GM23338 (cell line): Measurements from ENCODE around the gene CD72. TPM values are rescaled to one million over a fixed set of nuclear protein-coding genes. Genes with fewer than 3 reads are reported as not detected.

Source experiments
- ATAC-seq: fragments of 200-7000 bp; cut with Tn5 transposase; 3 replicates; pipeline ENCODE4 v1.9.1; 2020
- DNase-seq: peaks from one replicate; pipeline ENCODE4 v3.0.0-alpha.2; 2015; ENCODE audit warnings: low spot score
- H2AFZ ChIP-seq: fragments of 200-600 bp; sonication (generic); 2 replicates; pipeline ENCODE4 v1.8.0; 2016; ENCODE audit warnings: antibody characterized with exemption, mild to moderate bottlenecking, moderate library complexity
- H3F3A ChIP-seq: fragments of 200-600 bp; sonication (generic); replicated peaks from 2 replicates; pipeline ENCODE4 v1.8.0; 2017; ENCODE audit warnings: antibody characterized with exemption, mixed run types, low read depth
- H3K27ac ChIP-seq: fragments of 200-600 bp; sonication (generic); 2 replicates; pipeline ENCODE4 v1.6.1; 2016; ENCODE audit warnings: low read depth
- H3K27me3 ChIP-seq: fragments of 200-600 bp; sonication (generic); 2 replicates; pipeline ENCODE4 v1.8.0; 2016; ENCODE audit warnings: mild to moderate bottlenecking, mixed run types, moderate library complexity; ENCODE audit not compliant: insufficient read depth
- H3K36me3 ChIP-seq: fragments of 200-600 bp; sonication (generic); 2 replicates; pipeline ENCODE4 v1.8.0; 2016; ENCODE audit warnings: mild to moderate bottlenecking; ENCODE audit not compliant: insufficient read depth
- H3K4me1 ChIP-seq: fragments of 200-600 bp; sonication (generic); 2 replicates; pipeline ENCODE4 v1.8.0; 2016; ENCODE audit warnings: mild to moderate bottlenecking, moderate library complexity; ENCODE audit not compliant: insufficient read depth
- H3K4me2 ChIP-seq: fragments of 200-600 bp; sonication (generic); 2 replicates; pipeline ENCODE4 v1.7.1; 2017; ENCODE audit warnings: mixed run types
- H3K4me3 ChIP-seq: fragments of 200-600 bp; sonication (generic); 2 replicates; pipeline ENCODE4 v1.6.1; 2016; ENCODE audit warnings: mixed run types
- H3K79me2 ChIP-seq: fragments of 200-600 bp; sonication (generic); replicated peaks from 2 replicates; pipeline ENCODE4 v1.8.0; 2017; ENCODE audit warnings: mild to moderate bottlenecking; ENCODE audit not compliant: insufficient read depth
- H3K9me2 ChIP-seq: fragments of 200-600 bp; sonication (generic); 2 replicates; pipeline ENCODE4 v1.8.0; 2017; ENCODE audit not compliant: insufficient read depth
- H4K20me1 ChIP-seq: fragments of 200-600 bp; sonication (generic); replicated peaks from 2 replicates; pipeline ENCODE4 v1.8.0; 2017; ENCODE audit warnings: mild to moderate bottlenecking; ENCODE audit not compliant: insufficient read depth
- H3K27ac Mint-ChIP-seq: 2 replicates; pipeline ENCODE4 v1.8.0; 2020; ENCODE audit warnings: inconsistent platforms, mild to moderate bottlenecking, moderate library complexity, mixed read lengths
- H3K27me3 Mint-ChIP-seq: 3 replicates; pipeline ENCODE4 v1.8.0; 2022; ENCODE audit warnings: low read depth, mild to moderate bottlenecking, moderate library complexity, mixed read lengths, inconsistent platforms; ENCODE audit not compliant: insufficient read depth, poor library complexity
- H3K36me3 Mint-ChIP-seq: 3 replicates; pipeline ENCODE4 v1.8.0; 2021; ENCODE audit warnings: low read depth, mild to moderate bottlenecking, inconsistent platforms, moderate library complexity, mixed read lengths
- H3K4me1 Mint-ChIP-seq: 3 replicates; pipeline ENCODE4 v1.8.0; 2020; ENCODE audit warnings: mild to moderate bottlenecking, inconsistent platforms, mixed read lengths
- H3K4me3 Mint-ChIP-seq: 3 replicates; pipeline ENCODE4 v1.8.0; 2021; ENCODE audit warnings: moderate library complexity, mild to moderate bottlenecking, inconsistent platforms, mixed read lengths
- H3K9me3 Mint-ChIP-seq: 3 replicates; pipeline ENCODE4 v1.8.0; 2020; ENCODE audit warnings: moderate library complexity, mild to moderate bottlenecking, inconsistent platforms, mixed read lengths
- CREB1 ChIP-seq: fragments of 250-450 bp; sonication (Bioruptor Pico); IDR thresholded peaks from 2 replicates; pipeline ENCODE4 v1.5.0; 2020; ENCODE audit warnings: low read depth, mild to moderate bottlenecking, moderate library complexity
- ETS1 ChIP-seq: IDR thresholded peaks from 2 replicates; pipeline ENCODE4 v1.6.1; 2016; ENCODE audit warnings: antibody characterized with exemption
- EZH2 ChIP-seq: fragments of 200-600 bp; sonication (generic); IDR thresholded peaks from one replicate; pipeline ENCODE4 v1.8.0; 2017; ENCODE audit warnings: antibody characterized with exemption, mild to moderate bottlenecking, low read depth; ENCODE audit not compliant: unreplicated experiment
- EZH2phosphoT487 ChIP-seq: fragments of 200-600 bp; sonication (generic); IDR thresholded peaks from one replicate; pipeline ENCODE4 v1.8.1; 2018; ENCODE audit warnings: antibody characterized with exemption; ENCODE audit not compliant: unreplicated experiment
- JUNB ChIP-seq: IDR thresholded peaks from one replicate; pipeline ENCODE4 v1.6.1; 2016; ENCODE audit warnings: antibody characterized with exemption; ENCODE audit not compliant: unreplicated experiment
- NANOG ChIP-seq: IDR thresholded peaks from 2 replicates; pipeline ENCODE4 v1.6.1; 2016; ENCODE audit warnings: antibody characterized with exemption, borderline replicate concordance
- POLR2AphosphoS5 ChIP-seq: IDR thresholded peaks from 2 replicates; pipeline ENCODE4 v1.6.1; 2016; ENCODE audit warnings: antibody characterized with exemption, low read depth
- STAT1 ChIP-seq: IDR thresholded peaks from one replicate; pipeline ENCODE4 v1.6.1; 2016; ENCODE audit warnings: antibody characterized with exemption; ENCODE audit not compliant: unreplicated experiment
- ZNF114 ChIP-seq: fragments of 250-450 bp; sonication (Bioruptor Pico); IDR thresholded peaks from 2 replicates; pipeline ENCODE4 v1.5.0; 2020; ENCODE audit warnings: mild to moderate bottlenecking, moderate library complexity
- ZNF331 ChIP-seq: fragments of 250-450 bp; sonication (Bioruptor Pico); IDR thresholded peaks from 2 replicates; pipeline ENCODE4 v1.5.0; 2020; ENCODE audit warnings: low read depth, mild to moderate bottlenecking, moderate library complexity
- ZNF462 ChIP-seq: fragments of 250-450 bp; sonication (Bioruptor Pico); IDR thresholded peaks from 2 replicates; pipeline ENCODE4 v1.5.0; 2020; ENCODE audit warnings: mild to moderate bottlenecking, moderate library complexity
- polyA plus RNA-seq: library from polyadenylated mRNA; unstranded; fragments of >200 nt; fragmentation: Nextera tagmentation; extraction: Ambion mirVana; gene quantifications from 2 replicates; pipeline ENCODE4 v1.2.1, GENCODE V29; 2016
- total RNA-seq: library from RNA; depleted of rRNA; stranded (reverse); fragments of >200 nt; shearing (Covaris generic); gene quantifications from 2 replicates; pipeline ENCODE4 v1.2.3, GENCODE V29; 2014
- TF ChIP-seq, protein P1 (sequence below), 2 experiments: fragments of 200-600 bp in 1 of 2; sonication (generic) in 1 of 2; conservative IDR thresholded peaks; 2 replicates each; pipeline versions ENCODE4 v1.5.1 to v1.6.1; 2016 to 2017; ENCODE audit warnings: antibody characterized with exemption in 2 of 2, low read depth in 2 of 2, mild to moderate bottlenecking in 2 of 2, moderate library complexity in 1 of 2
- TF ChIP-seq, protein P2 (sequence below): IDR thresholded peaks from one replicate; pipeline ENCODE4 v1.6.1; 2018; ENCODE audit warnings: antibody characterized with exemption; ENCODE audit not compliant: unreplicated experiment

The CD72 gene
- total and polyA plus RNA-seq, 2 experiments from 2014 or later, result 4.7 to 4.8 TPM

DNA sequence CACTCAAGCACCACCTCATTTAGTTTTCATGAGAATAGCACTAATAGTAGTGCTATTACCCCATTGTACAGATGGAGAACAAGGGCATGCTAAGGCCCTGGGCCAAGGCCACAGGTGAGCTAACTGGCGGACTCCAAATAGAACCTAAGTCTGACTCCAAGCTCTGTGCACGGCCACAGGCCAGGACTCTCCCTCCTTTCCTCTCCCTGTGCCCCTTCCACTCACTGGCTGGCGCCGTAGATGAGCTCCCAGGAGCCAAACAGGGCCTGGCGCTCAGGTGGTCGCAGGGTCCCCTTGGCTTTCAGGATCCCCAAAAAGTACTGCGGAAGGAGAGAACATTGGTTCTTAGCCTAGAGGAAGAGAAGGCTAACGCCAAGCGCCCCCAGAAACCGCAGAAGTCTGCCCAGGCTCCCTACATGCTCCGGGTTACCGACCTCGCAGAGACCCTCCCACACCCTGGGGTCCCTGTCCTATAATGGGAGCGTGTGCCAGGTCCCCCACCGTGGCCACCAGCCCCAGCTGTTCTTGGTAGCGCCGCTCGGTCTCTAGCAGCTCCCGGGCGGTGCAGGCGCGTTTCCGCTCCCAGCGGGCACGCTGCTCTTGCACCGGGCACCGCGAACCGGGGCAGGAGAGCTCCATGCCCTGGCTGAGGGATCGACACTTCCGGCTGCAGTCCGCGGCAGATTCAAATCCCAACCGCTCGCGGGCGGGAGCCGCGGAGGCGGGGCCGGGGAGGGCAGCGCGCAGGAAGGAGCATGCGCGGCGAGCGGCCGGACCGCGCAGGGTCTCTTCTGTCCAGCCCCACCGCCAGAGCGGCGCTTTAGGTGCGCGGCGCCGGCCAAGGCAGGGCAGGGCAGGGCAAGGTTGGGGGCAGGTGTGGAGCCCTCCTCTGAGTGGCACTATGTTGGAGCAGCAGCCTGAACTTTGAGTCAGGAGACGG, 46.6 kb upstream of the CD72 start, which contains the start of gene ARHGEF39:
Gene ARHGEF39 (minus strand): TSS at position 665 of the 940 bp plus-strand sequence. CDS start 26 bp downstream, at position 639.
- ATAC-seq (peak; percentile 97), DNase-seq (peak; percentile 97)
- peaks cover 8% of the 10 kb centered on the region; the same call in 1 of the 2 replicates for H3K79me2 ChIP-seq
- Mint-ChIP-seq H3K36me3 (peaks cover 35% of the 10 kb centered on the region), H3K4me1 (peaks cover 37% of the 10 kb centered on the region), H3K9me3 (no peaks in the 10 kb centered on the region; the same call in 2 of the 3 replicates), H3K27ac (peak within 1 kb of the TSS; percentile 75), H3K27me3 (peaks cover 15% of the 10 kb centered on the region), H3K4me3 (peak within 1 kb of the TSS; percentile 81)
- peak within 1 kb of the TSS; percentile 97 for H2AFZ ChIP-seq
- peak within 1 kb of the TSS; percentile 79; the same call in 1 of the 2 replicates for H3K27ac ChIP-seq
- H3K4me1 ChIP-seq, result peaks cover 15% of the 10 kb centered on the region
- H3K27me3 ChIP-seq, result no peaks in the 10 kb centered on the region
- no peak for TF ChIP-seq STAT1
- TF ChIP-seq NANOG, result no peak
- TF ChIP-seq CREB1 (CRISPR knock-in tag), result no peak
- TF ChIP-seq EZH2, result no peak
- TF ChIP-seq ZNF462 (CRISPR knock-in tag), result no peak
- peak; percentile 69; the same call in 1 of the 2 replicates for TF ChIP-seq ETS1
- TF ChIP-seq, protein P1, sequence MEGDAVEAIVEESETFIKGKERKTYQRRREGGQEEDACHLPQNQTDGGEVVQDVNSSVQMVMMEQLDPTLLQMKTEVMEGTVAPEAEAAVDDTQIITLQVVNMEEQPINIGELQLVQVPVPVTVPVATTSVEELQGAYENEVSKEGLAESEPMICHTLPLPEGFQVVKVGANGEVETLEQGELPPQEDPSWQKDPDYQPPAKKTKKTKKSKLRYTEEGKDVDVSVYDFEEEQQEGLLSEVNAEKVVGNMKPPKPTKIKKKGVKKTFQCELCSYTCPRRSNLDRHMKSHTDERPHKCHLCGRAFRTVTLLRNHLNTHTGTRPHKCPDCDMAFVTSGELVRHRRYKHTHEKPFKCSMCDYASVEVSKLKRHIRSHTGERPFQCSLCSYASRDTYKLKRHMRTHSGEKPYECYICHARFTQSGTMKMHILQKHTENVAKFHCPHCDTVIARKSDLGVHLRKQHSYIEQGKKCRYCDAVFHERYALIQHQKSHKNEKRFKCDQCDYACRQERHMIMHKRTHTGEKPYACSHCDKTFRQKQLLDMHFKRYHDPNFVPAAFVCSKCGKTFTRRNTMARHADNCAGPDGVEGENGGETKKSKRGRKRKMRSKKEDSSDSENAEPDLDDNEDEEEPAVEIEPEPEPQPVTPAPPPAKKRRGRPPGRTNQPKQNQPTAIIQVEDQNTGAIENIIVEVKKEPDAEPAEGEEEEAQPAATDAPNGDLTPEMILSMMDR (conservative IDR thresholded peaks at IDR 0.05; ENCODE audit: low read depth in 2 of 2), result peak; percentile 34 to 79
- no peak for TF ChIP-seq ZNF331 (CRISPR knock-in tag)
- TF ChIP-seq POLR2AphosphoS5, result peak; percentile 97
- no peak for TF ChIP-seq JUNB
- TF ChIP-seq, protein P2, sequence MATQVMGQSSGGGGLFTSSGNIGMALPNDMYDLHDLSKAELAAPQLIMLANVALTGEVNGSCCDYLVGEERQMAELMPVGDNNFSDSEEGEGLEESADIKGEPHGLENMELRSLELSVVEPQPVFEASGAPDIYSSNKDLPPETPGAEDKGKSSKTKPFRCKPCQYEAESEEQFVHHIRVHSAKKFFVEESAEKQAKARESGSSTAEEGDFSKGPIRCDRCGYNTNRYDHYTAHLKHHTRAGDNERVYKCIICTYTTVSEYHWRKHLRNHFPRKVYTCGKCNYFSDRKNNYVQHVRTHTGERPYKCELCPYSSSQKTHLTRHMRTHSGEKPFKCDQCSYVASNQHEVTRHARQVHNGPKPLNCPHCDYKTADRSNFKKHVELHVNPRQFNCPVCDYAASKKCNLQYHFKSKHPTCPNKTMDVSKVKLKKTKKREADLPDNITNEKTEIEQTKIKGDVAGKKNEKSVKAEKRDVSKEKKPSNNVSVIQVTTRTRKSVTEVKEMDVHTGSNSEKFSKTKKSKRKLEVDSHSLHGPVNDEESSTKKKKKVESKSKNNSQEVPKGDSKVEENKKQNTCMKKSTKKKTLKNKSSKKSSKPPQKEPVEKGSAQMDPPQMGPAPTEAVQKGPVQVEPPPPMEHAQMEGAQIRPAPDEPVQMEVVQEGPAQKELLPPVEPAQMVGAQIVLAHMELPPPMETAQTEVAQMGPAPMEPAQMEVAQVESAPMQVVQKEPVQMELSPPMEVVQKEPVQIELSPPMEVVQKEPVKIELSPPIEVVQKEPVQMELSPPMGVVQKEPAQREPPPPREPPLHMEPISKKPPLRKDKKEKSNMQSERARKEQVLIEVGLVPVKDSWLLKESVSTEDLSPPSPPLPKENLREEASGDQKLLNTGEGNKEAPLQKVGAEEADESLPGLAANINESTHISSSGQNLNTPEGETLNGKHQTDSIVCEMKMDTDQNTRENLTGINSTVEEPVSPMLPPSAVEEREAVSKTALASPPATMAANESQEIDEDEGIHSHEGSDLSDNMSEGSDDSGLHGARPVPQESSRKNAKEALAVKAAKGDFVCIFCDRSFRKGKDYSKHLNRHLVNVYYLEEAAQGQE, result no peak
- TF ChIP-seq ZNF114 (CRISPR knock-in tag), result no peak
- TF ChIP-seq EZH2phosphoT487, result no peak
- H3K4me2 ChIP-seq, result peak within 1 kb of the TSS; percentile 97
- no peaks in the 10 kb centered on the region for H4K20me1 ChIP-seq
- H3F3A ChIP-seq, result peaks cover 19% of the 10 kb centered on the region; the same call in 1 of the 2 replicates
- peaks cover 8% of the 10 kb centered on the region; the same call in 1 of the 2 replicates for H3K36me3 ChIP-seq
- peak within 1 kb of the TSS; percentile 90 for H3K4me3 ChIP-seq
- H3K9me2 ChIP-seq, result peaks cover 12% of the 10 kb centered on the region
